ENCODE measurements around the gene SLC44A5.
"Not testable (repeated sequence)": the region's sequence is repeated elsewhere in the genome, so short reads cannot be mapped to it uniquely, and the experiment has no call there.

SLC44A5 gene

GRCh38 chr1:75273110-75273509 is 337.8 kb downstream of the SLC44A5 start:
- DNase-seq (ENCODE audit: low spot score), result no peak

DNA sequence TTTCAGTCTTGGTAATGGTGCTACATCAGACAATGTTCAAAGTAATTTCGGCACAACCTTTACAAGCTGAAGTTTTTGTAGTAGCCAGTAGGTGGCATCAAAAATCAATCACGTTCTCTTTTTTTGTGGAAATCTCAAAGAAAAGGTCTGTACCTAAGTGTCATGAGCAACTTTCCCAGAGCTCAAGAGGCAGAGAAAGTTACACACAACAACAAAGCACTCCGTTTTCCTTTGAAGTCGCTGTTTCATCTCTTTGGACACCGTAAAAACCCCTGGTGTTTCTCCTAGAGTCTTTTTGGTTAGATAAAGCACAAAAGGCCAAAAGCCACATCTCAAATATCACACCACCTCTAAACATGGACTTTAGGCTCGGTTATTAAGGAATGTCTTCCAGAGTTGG is 345.1 kb downstream of the SLC44A5 start:
- DNase-seq (ENCODE audit: low spot score), result no peak

DNA sequence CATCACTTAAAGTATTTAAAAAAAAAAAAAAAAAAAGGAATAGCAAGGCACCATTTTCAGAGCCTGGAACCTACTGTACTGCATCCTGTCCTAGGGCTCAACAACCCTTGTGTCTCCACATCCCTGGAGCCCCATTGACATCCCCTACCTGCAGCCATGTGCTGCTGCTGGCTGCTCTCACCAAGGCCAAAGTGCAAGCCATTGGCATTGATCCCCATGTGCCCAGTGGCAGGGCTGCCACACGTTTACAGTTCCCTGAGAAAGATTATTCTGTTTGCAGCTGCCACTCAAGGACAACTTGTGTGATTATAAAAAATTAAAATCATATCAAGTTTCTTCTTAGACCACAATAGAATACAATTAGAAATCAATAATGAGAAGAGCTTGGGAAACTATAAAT is 346.8 kb downstream of the SLC44A5 start:
- DNase-seq (ENCODE audit: low spot score), result no peak

- not testable (repeated sequence) for DNase-seq (ENCODE audit: low spot score)
These were observed 347.3 kb downstream of the SLC44A5 start for GRCh38 chr1:75263616-75264015.

- not testable (repeated sequence) for DNase-seq (ENCODE audit: low spot score)
These were observed 349.0 kb downstream of the SLC44A5 start for GRCh38 chr1:75261946-75262345.

DNA sequence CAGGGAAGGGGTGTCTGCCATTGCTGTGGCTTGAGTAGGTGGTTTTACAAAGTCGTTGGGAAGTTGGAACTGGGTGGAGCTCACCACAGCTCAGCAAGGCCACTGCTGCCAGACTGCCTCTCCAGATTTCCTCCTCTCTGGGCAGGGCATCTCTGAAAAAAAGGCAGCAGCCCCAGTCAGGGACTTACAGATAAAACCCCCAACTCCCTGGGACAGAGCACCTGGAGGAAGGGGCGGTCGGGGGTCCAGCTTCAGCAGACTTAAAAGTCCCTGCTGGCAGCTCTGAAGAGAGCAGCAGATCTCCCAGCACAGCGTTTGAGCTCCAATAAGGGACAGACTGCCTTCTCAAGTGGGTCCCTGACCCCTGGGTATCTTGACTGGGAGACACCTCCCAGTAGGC is 352.6 kb downstream of the SLC44A5 start:
- no peak for DNase-seq (ENCODE audit: low spot score)

- no peak for DNase-seq (ENCODE audit: low spot score)
These were observed 353.5 kb downstream of the SLC44A5 start for GRCh38 chr1:75257424-75257823.

DNA sequence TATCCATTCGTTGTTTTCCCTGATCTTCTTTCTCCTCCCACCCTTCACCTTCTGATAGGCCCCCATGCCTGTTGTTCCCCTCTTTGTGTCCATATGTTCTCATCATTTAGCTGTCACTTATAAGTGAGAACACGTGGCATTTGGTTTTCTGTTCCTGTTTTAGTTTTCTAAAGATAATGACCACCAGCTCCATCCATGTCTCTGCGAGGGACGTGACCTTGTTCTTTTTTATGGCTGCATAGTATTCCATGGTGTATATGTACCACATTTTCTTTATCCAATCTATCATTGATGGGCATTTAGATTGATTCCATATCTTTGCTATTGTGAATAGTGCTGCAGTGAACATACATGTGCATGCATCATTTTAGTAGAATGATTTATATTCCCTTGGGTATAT is 360.8 kb downstream of the SLC44A5 start:
- not testable (repeated sequence) for DNase-seq (ENCODE audit: low spot score)

GRCh38 chr1:75245239-75245638 is 365.7 kb downstream of the SLC44A5 start:
- no peak for DNase-seq (ENCODE audit: low spot score)

DNA sequence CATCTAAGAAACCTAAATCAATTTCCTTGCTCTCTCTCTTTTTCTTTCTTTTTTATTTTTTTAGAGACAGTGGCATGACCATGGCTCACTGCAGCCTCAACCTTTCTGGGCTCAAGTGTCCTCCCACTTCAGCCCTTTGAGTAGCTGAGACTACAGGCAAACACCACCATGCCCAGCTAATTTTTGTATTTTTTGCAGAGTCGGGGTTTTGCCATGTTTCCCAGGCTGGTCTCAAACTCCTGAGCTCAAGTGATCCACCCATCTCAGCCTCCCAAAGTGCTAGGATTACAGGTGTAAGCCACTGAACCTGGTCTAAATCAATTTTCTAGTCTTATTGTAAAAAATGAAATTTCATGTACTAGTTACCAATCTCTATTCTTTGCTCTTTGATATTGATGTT is 367.8 kb downstream of the SLC44A5 start:
- DNase-seq (ENCODE audit: low spot score), result no peak

GRCh38 chr1:75237316-75237715 is 373.6 kb downstream of the SLC44A5 start:
- no peak for DNase-seq (ENCODE audit: low spot score)

- DNase-seq (ENCODE audit: low spot score), result no peak
These were observed 376.4 kb downstream of the SLC44A5 start for GRCh38 chr1:75234562-75234961.

DNA sequence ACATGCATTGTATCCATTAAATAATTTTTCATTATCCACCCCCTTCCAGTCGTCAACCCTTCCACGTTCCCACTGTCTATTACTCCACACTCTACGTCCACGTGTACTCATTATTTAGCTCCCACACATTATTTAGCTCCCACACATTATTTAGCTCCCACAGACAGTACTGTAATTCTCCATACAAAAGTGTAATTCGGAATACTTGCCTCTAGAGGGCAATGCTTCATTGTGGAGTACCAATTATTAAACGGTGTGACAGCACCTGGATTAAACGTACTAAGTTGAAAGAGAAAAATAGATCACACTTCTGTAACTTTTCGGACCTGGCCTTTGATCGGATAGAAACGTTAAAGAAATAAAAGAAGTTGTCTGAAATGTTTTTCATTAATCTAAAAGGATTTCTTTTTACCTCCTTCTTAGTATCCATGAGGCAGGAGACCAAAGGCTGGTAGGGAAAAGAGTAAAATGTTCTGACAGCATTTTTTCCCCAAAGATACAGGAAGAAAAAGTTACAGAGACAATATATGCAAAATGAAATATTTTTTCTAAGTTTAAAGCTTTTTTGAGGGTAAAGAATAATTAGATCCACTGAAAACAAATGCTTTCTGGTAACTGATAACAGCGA is 377.5 kb downstream of the SLC44A5 start:
- no peak for DNase-seq (ENCODE audit: low spot score)

GRCh38 chr1:75220072-75220471 is 390.8 kb downstream of the SLC44A5 start:
- no peak for DNase-seq (ENCODE audit: low spot score)

GRCh38 chr1:75214017-75214416 is 396.9 kb downstream of the SLC44A5 start:
- DNase-seq (ENCODE audit: low spot score), result no peak

- DNase-seq (ENCODE audit: low spot score), result no peak
These were observed 399.3 kb downstream of the SLC44A5 start for GRCh38 chr1:75211648-75212047.

DNA sequence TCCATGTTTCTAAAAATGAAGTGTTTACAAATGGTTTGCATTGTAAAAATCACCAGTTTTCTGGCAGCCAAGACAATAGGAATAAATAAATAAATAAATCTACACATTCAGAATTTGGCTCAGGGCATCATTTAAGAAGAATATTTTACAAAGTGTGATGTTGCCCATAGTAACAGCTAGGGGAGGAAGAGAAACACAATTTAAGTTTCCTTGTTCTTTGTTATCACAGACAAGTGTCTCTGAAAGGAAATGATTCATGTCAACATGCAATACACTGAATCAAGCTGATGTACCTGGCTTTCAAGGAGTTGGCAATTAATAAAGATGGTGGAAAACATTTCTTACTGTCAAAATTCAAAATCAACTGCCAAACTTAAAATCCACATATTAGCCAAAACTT is 402.1 kb downstream of the SLC44A5 start:
- DNase-seq (ENCODE audit: low spot score), result no peak

- no peak for DNase-seq (ENCODE audit: low spot score)
These were observed 407.3 kb downstream of the SLC44A5 start for GRCh38 chr1:75203415-75204277.

DNA sequence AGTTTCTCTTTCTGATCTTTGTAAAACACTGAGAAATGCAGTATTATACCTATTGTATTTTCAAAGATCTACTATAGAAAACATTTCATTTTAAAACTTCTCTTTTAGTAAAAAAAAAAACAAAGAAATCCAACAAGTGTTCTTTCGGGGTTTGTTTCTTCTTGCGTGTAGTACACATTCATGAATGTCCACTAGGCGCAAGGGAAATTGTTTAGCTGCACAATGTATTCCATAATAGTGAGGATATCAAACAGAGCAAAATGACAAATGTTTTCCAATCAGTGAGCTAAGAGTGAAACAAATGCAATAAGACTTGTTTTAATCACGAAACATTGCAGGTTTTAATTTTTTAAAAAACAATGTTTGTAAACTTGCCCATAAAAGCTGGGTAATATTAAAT is 408.2 kb downstream of the SLC44A5 start:
- no peak for DNase-seq (ENCODE audit: low spot score)

GRCh38 chr1:75198761-75199160 is 412.2 kb downstream of the SLC44A5 start:
- DNase-seq (ENCODE audit: low spot score), result no peak

- DNase-seq (ENCODE audit: low spot score), result no peak
These were observed 412.8 kb downstream of the SLC44A5 start for GRCh38 chr1:75198163-75198562.

GRCh38 chr1:75188892-75189291 is 422.0 kb downstream of the SLC44A5 start:
- DNase-seq (ENCODE audit: low spot score), result no peak

- DNase-seq (ENCODE audit: low spot score), result not testable (repeated sequence)
These were observed 429.5 kb downstream of the SLC44A5 start for GRCh38 chr1:75181214-75181955.
